Hepatocyte (in vitro differentiated cells): Measurements from ENCODE around the gene OR8B12.

Experiments
- CTCF ChIP-seq: fragments of 200-600 bp; sonication (generic); IDR thresholded peaks from 2 replicates; pipeline ENCODE4 v1.5.1; 2016; ENCODE audit warnings: antibody characterized with exemption, mild to moderate bottlenecking; ENCODE audit not compliant: poor library complexity
- EZH2 ChIP-seq: fragments of 200-600 bp; sonication (generic); IDR thresholded peaks from 2 replicates; pipeline ENCODE4 v1.6.1; 2016; ENCODE audit warnings: antibody characterized with exemption, mild to moderate bottlenecking, borderline replicate concordance
- EZH2phosphoT487 ChIP-seq: fragments of 200-600 bp; sonication (generic); IDR thresholded peaks from one replicate; pipeline ENCODE4 v1.6.1; 2018; ENCODE audit warnings: antibody characterized with exemption, mild to moderate bottlenecking, low read depth, moderate library complexity; ENCODE audit not compliant: unreplicated experiment, severe bottlenecking

- TF ChIP-seq CTCF (no peak), EZH2 (no peak), EZH2phosphoT487 (no peak)
These were observed 43.7 kb downstream of the OR8B12 start for GRCh38 chr11:124499711-124500110.
